Adrenal gland (tissue), 12 donors: ENCODE results near the gene MYL3. TPM values are rescaled to one million over a fixed set of nuclear protein-coding genes. Genes with fewer than 3 reads are reported as not detected.

Experiments
- DNase-seq, 7 donors: peaks; one replicate each; pipeline ENCODE4 v3.0.0-alpha.2; 2019 to 2020
- H3K27ac ChIP-seq, 5 donors: fragments of 200-600 bp; sonication (generic) in 4 of 5; 1 replicate in 3 of 5; 2 replicates in 2 of 5; pipeline versions ENCODE4 v1.5.1 to v1.8.0; 2016 to 2020; ENCODE audit warnings: mild to moderate bottlenecking in 1 of 5
- H3K27me3 ChIP-seq: fragments of 200-600 bp; 2 replicates; pipeline ENCODE4 v1.8.0; 2021
- H3K36me3 ChIP-seq, 2 donors: fragments of 200-600 bp; replicated peaks in 1 of 2; 1 replicate in 1 of 2; 2 replicates in 1 of 2; pipeline versions ENCODE4 v1.5.1 to v1.8.0; 2018 to 2022
- H3K4me1 ChIP-seq, 2 donors: fragments of 200-600 bp; replicated peaks in 1 of 2; 1 replicate in 1 of 2; 2 replicates in 1 of 2; pipeline versions ENCODE4 v1.5.1 to v1.8.0; 2018 to 2021
- H3K4me3 ChIP-seq, 4 donors: fragments of 200-600 bp; sonication (generic) in 3 of 4; one replicate each; pipeline ENCODE4 v1.5.1; 2016 to 2018
- H3K9me3 ChIP-seq, 3 donors: fragments of 200-600 bp; sonication (generic) in 1 of 3; replicated peaks in 1 of 3; 1 replicate in 2 of 3; 2 replicates in 1 of 3; pipeline versions ENCODE4 v1.5.1 to v1.8.0; 2016 to 2021
- CTCF ChIP-seq, 6 experiments: fragments of 450-650 bp in 4 of 6; fragments of 200-600 bp in 2 of 6; sonication (generic) in 1 of 6; IDR thresholded peaks; 1 replicate in 5 of 6; 2 replicates in 1 of 6; pipeline versions ENCODE4 v1.5.1 to v1.8.0; 2016 to 2021; ENCODE audit warnings: antibody characterized with exemption in 6 of 6, mild to moderate bottlenecking in 2 of 6, moderate library complexity in 1 of 6
- POLR2A ChIP-seq, 2 donors: fragments of 450-650 bp; IDR thresholded peaks; one replicate each; pipeline ENCODE4 v1.6.1; 2017; ENCODE audit warnings: antibody characterized with exemption in 2 of 2, mild to moderate bottlenecking in 2 of 2, moderate library complexity in 1 of 2
- WGBS, 4 donors: extraction: QIAGEN DNeasy Blood & Tissue Kit in 2 of 4; methylation state at CpG; one replicate each; pipeline versions ENCODE4 v1.1.5 to v1.1.7; 2013 to 2017; 5-methylcytosine and 5-hydroxymethylcytosine counted together
- intact Hi-C, 2 donors: fragments of 100-400 bp; cut with DNase I; formaldehyde crosslinking; loops; one replicate each; pipeline versions ENCODE4 v1.14.1 to v1.15.0; 2022 to 2023
- polyA plus RNA-seq, 3 donors: library from polyadenylated mRNA; stranded (reverse); fragments of 200-250 nt in 2 of 3; fragments of 350-450 nt in 1 of 3; fragmentation: Illumina TruSeq in 1 of 3; extraction: RNeasy Lipid Tissue Mini Kit (QIAGEN cat#74804) in 1 of 3; gene quantifications; one replicate each; pipeline ENCODE4 v1.2.3, GENCODE V29; 2013 to 2014
- total RNA-seq, 9 donors: library from RNA; depleted of rRNA in 4 of 9; stranded (reverse); fragments of >200 nt in 4 of 9; fragments of 120-200 nt in 1 of 9; fragmentation: NEBNext Ultra II Directional in 1 of 9; extraction: Animal tissue kit (Norgen Biotek cat#: 25700) in 1 of 9; gene quantifications; one replicate each; pipeline versions ENCODE4 v1.1.0 to v1.2.4, GENCODE V29; 2013 to 2023
- donor health status: healthy with polysubstance abuse.
- donor health status: Bipolar disorder and iron deficiency.
- donor health status: DM: yes; HTN: yes; CAD: no.
- donor health status: DM: no; HTN: no; CAD: no.
- donor health status: DM: no; HTN: no; CAD: no.
- donor health status: DM: yes; HTN: yes; CAD: no.

The MYL3 gene
- total and polyA plus RNA-seq, 12 donors = 1.4 to 12.7 (median 4.6) TPM; not detected in 1

DNA sequence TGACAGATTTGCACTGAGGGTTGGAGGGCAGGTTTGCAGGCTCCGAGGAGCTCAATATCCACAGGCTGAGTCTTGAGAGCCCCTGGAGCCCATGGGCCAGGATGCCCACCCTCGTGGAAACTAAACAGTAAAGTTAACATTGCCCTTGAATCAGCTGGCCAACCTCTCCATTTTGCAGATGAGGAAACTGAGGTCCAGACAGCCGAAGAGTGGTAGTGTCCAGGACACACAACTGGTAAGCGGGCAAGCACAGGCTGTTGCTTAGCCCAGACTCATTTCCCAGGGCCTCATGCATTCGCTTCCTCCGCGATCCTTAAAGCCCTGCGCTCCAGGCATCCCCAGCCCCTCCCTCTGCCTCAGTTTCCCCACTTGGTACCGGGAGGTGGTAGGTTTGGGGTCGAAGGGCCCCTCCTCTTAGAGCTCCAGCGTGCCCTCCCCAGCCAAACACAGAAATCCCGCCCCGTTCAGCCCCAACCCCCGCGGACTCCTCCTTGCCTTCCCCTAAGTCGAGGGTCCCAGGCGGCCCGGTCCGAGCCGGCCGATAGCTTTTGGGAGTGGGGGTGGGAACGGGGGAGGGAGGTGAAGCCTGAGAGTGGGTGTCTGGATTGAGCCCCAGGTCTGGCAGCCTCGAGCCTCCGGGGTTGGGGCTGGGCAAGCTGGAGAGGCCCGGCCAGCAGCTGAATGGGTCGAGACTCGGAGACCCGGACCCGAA is 17.8 kb upstream of the MYL3 start:
- Histone ChIP-seq H3K27me3 (peaks cover 12% of the 10 kb centered on the region), H3K36me3 (no peaks in the 10 kb centered on the region), H3K9me3 (no peaks in the 10 kb centered on the region), H3K4me3 (peak overlapping the region in 1 of 4 donors; percentile 59), H3K4me1 (peaks cover 15% of the 10 kb centered on the region in 2 donors), H3K27ac (peak overlapping the region in 3 of 5 donors; percentile 51 to 74 (median 74))
- WGBS, 4 donors = 38 to 59% (median 48%) methylated on average over 14 to 29 of the region's 29 CpGs
- TF ChIP-seq CTCF (IDR thresholded peaks at IDR 0.05) (no peak), POLR2A (IDR thresholded peaks at IDR 0.05) (no peak)
- DNase-seq = no peak
- intact Hi-C loops = no loop called here

- H3K4me1 ChIP-seq = peaks cover 15% of the 10 kb centered on the region in 2 donors
- no peak for DNase-seq
- peaks cover 8% of the 10 kb centered on the region for H3K27me3 ChIP-seq
- H3K4me3 ChIP-seq = no peak overlapping the region
- H3K27ac ChIP-seq = peak overlapping the region in 1 of 5 donors; percentile 55
- intact Hi-C loops = no loop called here
- H3K36me3 ChIP-seq = no peaks in the 10 kb centered on the region
- WGBS, 4 donors = 63 to 100% (median 67%) methylated on average over 1 to 2 of the region's 2 CpGs
- no peaks in the 10 kb centered on the region for H3K9me3 ChIP-seq
- TF ChIP-seq CTCF (IDR thresholded peaks at IDR 0.05) (no peak), POLR2A (IDR thresholded peaks at IDR 0.05) (no peak)
Measured at GRCh38 chr3:46878781-46879436, 15.7 kb upstream of the MYL3 start.

- intact Hi-C loops = no loop called here
Measured at GRCh38 chr3:46877406-46878125, 14.3 kb upstream of the MYL3 start, which contains the start of gene PTH1R. PTH1R (plus strand) TSS chr3:46877721; CDS start chr3:46883560, 5,839 bp downstream.

More at GRCh38 chr3:46877406-46878125, 14.3 kb upstream of the MYL3 start, which contains the start of gene PTH1R:
- no peak for DNase-seq
- H3K36me3 ChIP-seq = no peaks in the 10 kb centered on the region
- WGBS, 4 donors = 83 to 88% (median 87%) methylated on average over 2 to 7 of the region's 7 CpGs
- no peak within 1 kb of the TSS for H3K4me3 ChIP-seq
- peak within 1 kb of the TSS in 2 of 5 donors; percentile 8 to 55 for H3K27ac ChIP-seq
- H3K4me1 ChIP-seq = peaks cover 6 to 12% of the 10 kb centered on the region in 2 donors
- no peaks in the 10 kb centered on the region for H3K9me3 ChIP-seq
- TF ChIP-seq CTCF (IDR thresholded peaks at IDR 0.05) = no peak
- TF ChIP-seq POLR2A (IDR thresholded peaks at IDR 0.05) = no peak
- peaks cover 4% of the 10 kb centered on the region for H3K27me3 ChIP-seq
